Vagina (tissue), 2 donors: ENCODE measurements around the gene SMIM29. TPM values are rescaled to one million over a fixed set of nuclear protein-coding genes. Genes with fewer than 3 reads are reported as not detected.

Experiments used
- DNase-seq, 2 donors: peaks; one replicate each; pipeline ENCODE4 v3.0.0-alpha.2; 2017; ENCODE audit errors: extremely low spot score in 2 of 2
- H3K27ac ChIP-seq: fragments of 200-600 bp; sonication (generic); one replicate; pipeline ENCODE4 v1.5.1; 2019
- H3K27me3 ChIP-seq: fragments of 200-600 bp; sonication (generic); one replicate; pipeline ENCODE4 v1.5.1; 2019
- H3K36me3 ChIP-seq, 2 donors: fragments of 200-600 bp; sonication (generic); one replicate each; pipeline ENCODE4 v1.5.1; 2017 to 2019
- H3K4me1 ChIP-seq: fragments of 200-600 bp; sonication (generic); one replicate; pipeline ENCODE4 v1.5.1; 2019
- H3K4me3 ChIP-seq, 2 donors: fragments of 200-600 bp; sonication (generic); 1 replicate in 1 of 2; 2 replicates in 1 of 2; pipeline ENCODE4 v1.5.1; 2016 to 2019
- H3K9me3 ChIP-seq: fragments of 200-600 bp; sonication (generic); one replicate; pipeline ENCODE4 v1.5.1; 2019
- POLR2A ChIP-seq, 2 donors: fragments of 450-650 bp; IDR thresholded peaks; one replicate each; pipeline ENCODE4 v1.6.1; 2017; ENCODE audit warnings: antibody characterized with exemption in 2 of 2, mild to moderate bottlenecking in 2 of 2, moderate library complexity in 2 of 2
- POLR2AphosphoS5 ChIP-seq, 2 donors: sonication (generic); formaldehyde crosslinking; IDR thresholded peaks; one replicate each; pipeline ENCODE4 v1.9.0; 2017; ENCODE audit warnings: antibody characterized with exemption in 2 of 2, mild to moderate bottlenecking in 2 of 2, low read depth in 1 of 2; ENCODE audit not compliant: insufficient read depth in 1 of 2
- intact Hi-C: fragments of 100-400 bp; cut with DNase I; formaldehyde crosslinking; loops from one replicate; pipeline ENCODE4 v1.15.1; 2023
- total RNA-seq: library from RNA; depleted of rRNA; stranded (reverse); fragments of >200 nt; gene quantifications from one replicate; pipeline ENCODE4 v1.2.3, GENCODE V29; 2016
- TF ChIP-seq, protein P1 (sequence below), 3 experiments: fragments of 450-650 bp in 2 of 3; fragments of 200-600 bp in 1 of 3; sonication (generic) in 1 of 3; IDR thresholded peaks; one replicate each; pipeline ENCODE4 v1.5.1; 2017 to 2019; ENCODE audit warnings: antibody characterized with exemption in 3 of 3, mild to moderate bottlenecking in 2 of 3, moderate library complexity in 2 of 3

The SMIM29 gene
- total RNA-seq, 1 donor from 2014 or later: 22.3 TPM

GRCh38 chr6:34213772-34214171, 35.0 kb downstream of the SMIM29 start:
- Histone ChIP-seq H3K4me3 (no peak overlapping the region), H3K27ac (no peak overlapping the region), H3K27me3 (no peaks in the 10 kb centered on the region), H3K4me1 (no peaks in the 10 kb centered on the region), H3K36me3 (no peaks in the 10 kb centered on the region), H3K9me3 (no peaks in the 10 kb centered on the region)
- TF ChIP-seq POLR2AphosphoS5 (IDR thresholded peaks at IDR 0.05; ENCODE audit: insufficient read depth in 1 of 2, low read depth in 1 of 2): no peak
- TF ChIP-seq POLR2A (IDR thresholded peaks at IDR 0.05): no peak
- TF ChIP-seq, protein P1, sequence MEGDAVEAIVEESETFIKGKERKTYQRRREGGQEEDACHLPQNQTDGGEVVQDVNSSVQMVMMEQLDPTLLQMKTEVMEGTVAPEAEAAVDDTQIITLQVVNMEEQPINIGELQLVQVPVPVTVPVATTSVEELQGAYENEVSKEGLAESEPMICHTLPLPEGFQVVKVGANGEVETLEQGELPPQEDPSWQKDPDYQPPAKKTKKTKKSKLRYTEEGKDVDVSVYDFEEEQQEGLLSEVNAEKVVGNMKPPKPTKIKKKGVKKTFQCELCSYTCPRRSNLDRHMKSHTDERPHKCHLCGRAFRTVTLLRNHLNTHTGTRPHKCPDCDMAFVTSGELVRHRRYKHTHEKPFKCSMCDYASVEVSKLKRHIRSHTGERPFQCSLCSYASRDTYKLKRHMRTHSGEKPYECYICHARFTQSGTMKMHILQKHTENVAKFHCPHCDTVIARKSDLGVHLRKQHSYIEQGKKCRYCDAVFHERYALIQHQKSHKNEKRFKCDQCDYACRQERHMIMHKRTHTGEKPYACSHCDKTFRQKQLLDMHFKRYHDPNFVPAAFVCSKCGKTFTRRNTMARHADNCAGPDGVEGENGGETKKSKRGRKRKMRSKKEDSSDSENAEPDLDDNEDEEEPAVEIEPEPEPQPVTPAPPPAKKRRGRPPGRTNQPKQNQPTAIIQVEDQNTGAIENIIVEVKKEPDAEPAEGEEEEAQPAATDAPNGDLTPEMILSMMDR (IDR thresholded peaks at IDR 0.05): no peak
- intact Hi-C loops: loop anchor here (2.0 kb wide), 1 partner anchor 67 kb away; the partner anchor contains the start of gene GRM4
- DNase-seq: no peak

- Histone ChIP-seq H3K9me3 (no peaks in the 10 kb centered on the region), H3K4me3 (no peak overlapping the region), H3K4me1 (no peaks in the 10 kb centered on the region), H3K36me3 (no peaks in the 10 kb centered on the region), H3K27ac (no peak overlapping the region), H3K27me3 (no peaks in the 10 kb centered on the region)
- TF ChIP-seq POLR2AphosphoS5 (IDR thresholded peaks at IDR 0.05; ENCODE audit: insufficient read depth in 1 of 2, low read depth in 1 of 2) (no peak), POLR2A (IDR thresholded peaks at IDR 0.05) (no peak)
- TF ChIP-seq, protein P1 (IDR thresholded peaks at IDR 0.05): no peak
- no peak for DNase-seq
- intact Hi-C loops: no loop called here
These were observed 40.9 kb downstream of the SMIM29 start for GRCh38 chr6:34207695-34208443.

DNA sequence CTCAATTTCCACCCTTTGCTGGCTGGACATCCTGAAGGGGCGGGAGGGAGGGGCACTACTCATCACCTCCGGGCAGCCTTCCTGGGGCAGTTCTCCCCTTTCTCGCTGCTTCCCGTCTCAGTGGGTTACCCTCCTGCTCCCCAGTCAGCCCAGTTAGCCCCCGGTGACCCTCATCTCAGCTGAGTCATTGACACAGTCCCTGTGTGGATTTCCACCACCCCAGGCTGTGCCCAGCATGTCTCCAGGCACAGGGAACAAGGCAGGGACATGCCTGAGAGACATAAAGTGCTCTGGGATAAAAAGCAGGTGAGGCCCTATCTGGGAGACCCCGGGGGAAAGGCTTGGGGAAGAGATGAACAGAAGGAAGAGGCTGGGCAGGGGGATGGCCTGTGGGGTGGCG, 42.1 kb downstream of the SMIM29 start:
- no peak overlapping the region for H3K27ac ChIP-seq
- no peaks in the 10 kb centered on the region for H3K27me3 ChIP-seq
- intact Hi-C loops: no loop called here
- no peak for DNase-seq
- TF ChIP-seq, protein P1 (IDR thresholded peaks at IDR 0.05): no peak
- TF ChIP-seq POLR2A (IDR thresholded peaks at IDR 0.05): no peak
- no peak for TF ChIP-seq POLR2AphosphoS5 (IDR thresholded peaks at IDR 0.05; ENCODE audit: insufficient read depth in 1 of 2, low read depth in 1 of 2)
- no peaks in the 10 kb centered on the region for H3K4me1 ChIP-seq
- H3K36me3 ChIP-seq: no peaks in the 10 kb centered on the region
- H3K4me3 ChIP-seq: no peak overlapping the region
- H3K9me3 ChIP-seq: no peaks in the 10 kb centered on the region

DNA sequence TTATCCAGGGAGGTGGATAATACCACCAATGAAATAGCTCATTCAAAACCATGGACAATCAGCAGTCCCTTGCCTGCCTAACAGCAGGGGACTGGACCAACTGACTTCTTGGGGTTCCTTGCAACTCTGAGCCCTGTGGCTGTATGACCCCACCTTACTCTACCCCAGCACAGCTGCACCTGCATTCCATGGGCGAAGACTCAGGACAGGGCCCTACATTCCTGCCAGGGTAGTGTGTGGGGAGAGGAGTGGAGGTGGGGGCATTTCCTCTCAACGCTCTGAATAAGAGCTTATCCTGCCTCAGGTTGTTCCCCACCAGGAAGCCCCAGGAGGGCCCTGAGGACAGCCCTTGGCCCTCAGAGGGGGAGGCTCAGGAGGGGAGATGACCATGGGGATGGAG, 42.9 kb downstream of the SMIM29 start:
- H3K27ac ChIP-seq: no peak overlapping the region
- no peaks in the 10 kb centered on the region for H3K9me3 ChIP-seq
- H3K27me3 ChIP-seq: no peaks in the 10 kb centered on the region
- DNase-seq: no peak
- no peaks in the 10 kb centered on the region for H3K4me1 ChIP-seq
- TF ChIP-seq POLR2A (IDR thresholded peaks at IDR 0.05): no peak
- TF ChIP-seq, protein P1 (IDR thresholded peaks at IDR 0.05): no peak
- intact Hi-C loops: no loop called here
- no peak overlapping the region for H3K4me3 ChIP-seq
- no peaks in the 10 kb centered on the region for H3K36me3 ChIP-seq

DNA sequence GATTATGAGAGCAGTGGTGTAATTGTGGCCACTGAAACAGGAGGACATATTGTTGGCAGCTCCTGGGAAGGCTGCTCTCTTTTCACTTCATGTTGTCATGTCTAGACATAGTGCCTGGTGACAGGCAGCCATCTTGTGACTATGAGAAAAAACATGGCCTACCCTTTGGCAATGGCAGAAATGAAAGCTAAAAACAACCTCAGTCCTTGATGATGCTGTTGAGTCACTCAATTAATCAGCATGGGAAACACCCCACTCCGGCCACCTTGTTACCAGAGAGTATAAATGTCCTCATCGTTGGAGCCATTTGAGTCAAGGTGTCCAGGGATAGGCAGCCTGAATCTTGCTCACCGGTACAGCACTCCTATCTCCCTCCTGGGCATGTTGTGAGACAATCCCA, 43.3 kb downstream of the SMIM29 start:
- Histone ChIP-seq H3K27ac (no peak overlapping the region), H3K36me3 (no peaks in the 10 kb centered on the region), H3K27me3 (no peaks in the 10 kb centered on the region), H3K4me3 (no peak overlapping the region), H3K4me1 (no peaks in the 10 kb centered on the region), H3K9me3 (no peaks in the 10 kb centered on the region)
- TF ChIP-seq, protein P1 (IDR thresholded peaks at IDR 0.05): no peak
- TF ChIP-seq POLR2A (IDR thresholded peaks at IDR 0.05) (no peak), POLR2AphosphoS5 (IDR thresholded peaks at IDR 0.05; ENCODE audit: insufficient read depth in 1 of 2, low read depth in 1 of 2) (no peak)
- no peak for DNase-seq
- intact Hi-C loops: no loop called here
